ENCODE measurements around the gene STK4.
"Not testable (repeated sequence)": the region's sequence is repeated elsewhere in the genome, so short reads cannot be mapped to it uniquely, and the experiment has no call there.

The STK4 gene

DNA sequence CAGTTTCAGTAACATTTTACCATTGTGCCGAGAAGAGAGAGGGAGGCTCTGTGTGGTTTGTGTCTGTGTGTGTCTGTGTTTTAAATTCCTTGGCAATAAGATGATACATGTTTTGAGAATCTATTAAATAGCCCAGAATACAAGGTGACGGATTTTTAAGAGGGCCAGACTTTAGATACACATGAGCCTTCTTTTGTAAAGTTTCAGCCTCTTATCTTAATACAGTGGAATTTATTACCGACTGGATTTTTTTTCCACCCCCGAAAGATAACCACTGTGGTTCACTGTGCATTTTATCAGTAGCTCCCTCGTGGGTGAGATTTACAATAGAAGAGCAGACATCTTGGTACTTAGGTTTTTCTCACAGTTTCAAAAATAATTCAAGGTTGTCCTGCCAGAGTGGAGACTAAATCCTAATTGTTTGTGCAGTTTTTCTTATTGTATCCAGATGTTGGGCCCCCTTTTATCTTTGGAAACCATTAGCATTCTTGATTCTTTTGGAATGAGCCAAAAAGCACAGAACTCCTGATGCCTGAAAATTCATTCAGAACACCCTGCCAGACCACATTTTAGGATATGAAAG, 49.9 kb downstream of the STK4 start:
- Histone ChIP-seq H3K4me3 (no peak overlapping the region), H3K27ac (no peak overlapping the region)
- TF ChIP-seq, protein P1, sequence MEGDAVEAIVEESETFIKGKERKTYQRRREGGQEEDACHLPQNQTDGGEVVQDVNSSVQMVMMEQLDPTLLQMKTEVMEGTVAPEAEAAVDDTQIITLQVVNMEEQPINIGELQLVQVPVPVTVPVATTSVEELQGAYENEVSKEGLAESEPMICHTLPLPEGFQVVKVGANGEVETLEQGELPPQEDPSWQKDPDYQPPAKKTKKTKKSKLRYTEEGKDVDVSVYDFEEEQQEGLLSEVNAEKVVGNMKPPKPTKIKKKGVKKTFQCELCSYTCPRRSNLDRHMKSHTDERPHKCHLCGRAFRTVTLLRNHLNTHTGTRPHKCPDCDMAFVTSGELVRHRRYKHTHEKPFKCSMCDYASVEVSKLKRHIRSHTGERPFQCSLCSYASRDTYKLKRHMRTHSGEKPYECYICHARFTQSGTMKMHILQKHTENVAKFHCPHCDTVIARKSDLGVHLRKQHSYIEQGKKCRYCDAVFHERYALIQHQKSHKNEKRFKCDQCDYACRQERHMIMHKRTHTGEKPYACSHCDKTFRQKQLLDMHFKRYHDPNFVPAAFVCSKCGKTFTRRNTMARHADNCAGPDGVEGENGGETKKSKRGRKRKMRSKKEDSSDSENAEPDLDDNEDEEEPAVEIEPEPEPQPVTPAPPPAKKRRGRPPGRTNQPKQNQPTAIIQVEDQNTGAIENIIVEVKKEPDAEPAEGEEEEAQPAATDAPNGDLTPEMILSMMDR (IDR thresholded peaks at IDR 0.05): no peak
- no peak for DNase-seq (ENCODE audit: low spot score)

DNA sequence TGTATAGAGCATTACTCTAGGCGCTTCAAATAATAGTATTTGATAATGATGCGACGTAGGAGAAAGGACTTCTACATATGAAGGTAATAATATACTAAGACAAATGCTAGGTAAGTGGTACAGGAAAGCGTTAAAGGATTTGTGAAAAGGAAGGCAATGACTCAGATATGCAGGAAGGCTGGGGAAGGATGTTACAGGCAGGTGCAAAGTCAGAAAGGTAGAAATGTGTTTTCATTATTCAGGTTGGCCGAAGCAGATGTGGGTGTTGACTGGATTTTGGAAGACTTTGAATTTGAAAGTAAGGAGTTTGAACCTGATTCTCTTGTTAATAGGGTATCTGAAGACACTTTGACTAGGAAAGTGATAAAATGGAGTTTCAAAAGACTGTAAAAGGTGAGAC, 51.0 kb downstream of the STK4 start:
- H3K4me3 ChIP-seq: no peak overlapping the region
- TF ChIP-seq, protein P1 (IDR thresholded peaks at IDR 0.05): no peak
- no peak for DNase-seq (ENCODE audit: low spot score)
- no peak overlapping the region for H3K27ac ChIP-seq

DNA sequence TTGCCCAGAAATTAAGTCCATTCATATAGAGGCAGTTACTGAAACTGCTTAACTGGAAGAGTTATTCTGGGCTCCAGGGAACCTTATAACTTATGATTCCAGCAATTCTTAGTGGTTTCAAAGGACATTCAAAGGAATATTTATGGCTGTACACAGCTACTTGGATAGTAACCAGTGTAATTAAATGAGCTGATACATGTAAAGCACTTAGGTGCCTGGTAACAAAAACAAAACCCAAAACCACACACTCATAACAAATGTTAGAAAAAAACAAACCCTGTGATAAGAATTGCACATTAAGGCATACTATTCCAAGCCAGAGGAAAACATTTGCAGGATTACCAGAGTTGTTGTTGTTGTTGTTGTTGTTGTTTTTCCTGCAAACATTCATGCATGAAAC, 51.5 kb downstream of the STK4 start:
- Histone ChIP-seq H3K4me3 (no peak overlapping the region), H3K27ac (no peak overlapping the region)
- TF ChIP-seq, protein P1 (IDR thresholded peaks at IDR 0.05): no peak
- DNase-seq (ENCODE audit: low spot score): no peak

DNA sequence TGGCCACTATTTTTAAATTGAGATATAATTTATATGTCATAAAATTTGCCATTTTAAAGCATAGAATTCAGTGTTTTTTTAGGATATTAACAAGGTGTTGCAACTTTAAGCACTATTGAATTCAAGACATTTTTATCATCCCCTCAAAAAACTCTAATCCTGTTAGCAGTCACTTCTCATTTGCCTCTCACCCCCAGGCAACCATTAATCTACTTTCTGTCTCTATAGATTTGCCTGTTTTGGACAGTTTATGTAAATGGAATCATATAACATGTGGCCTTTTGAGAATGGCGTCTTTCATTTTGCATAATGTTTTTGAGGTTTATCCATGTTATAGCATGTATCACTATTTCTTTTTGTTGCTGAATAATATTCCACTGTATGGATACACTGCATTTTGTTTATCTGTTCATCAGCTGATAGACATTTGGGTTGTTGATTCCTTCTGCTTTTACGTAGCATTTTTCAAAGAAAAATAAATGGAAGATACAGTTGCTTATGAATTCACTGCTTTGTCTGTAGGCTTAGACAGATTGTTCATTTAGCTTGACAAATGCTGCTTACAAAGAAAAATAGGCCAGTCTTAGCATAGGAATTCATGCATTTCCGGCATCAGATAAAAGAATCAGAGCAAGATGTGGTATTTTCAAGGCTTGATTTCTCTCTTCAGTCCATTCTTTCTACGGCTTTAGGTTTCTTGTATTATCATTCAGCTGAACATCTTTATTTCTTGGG, 52.9 kb downstream of the STK4 start:
- no peak overlapping the region for H3K4me3 ChIP-seq
- TF ChIP-seq, protein P1 (IDR thresholded peaks at IDR 0.05): no peak
- no peak for DNase-seq (ENCODE audit: low spot score)
- H3K27ac ChIP-seq: no peak overlapping the region

DNA sequence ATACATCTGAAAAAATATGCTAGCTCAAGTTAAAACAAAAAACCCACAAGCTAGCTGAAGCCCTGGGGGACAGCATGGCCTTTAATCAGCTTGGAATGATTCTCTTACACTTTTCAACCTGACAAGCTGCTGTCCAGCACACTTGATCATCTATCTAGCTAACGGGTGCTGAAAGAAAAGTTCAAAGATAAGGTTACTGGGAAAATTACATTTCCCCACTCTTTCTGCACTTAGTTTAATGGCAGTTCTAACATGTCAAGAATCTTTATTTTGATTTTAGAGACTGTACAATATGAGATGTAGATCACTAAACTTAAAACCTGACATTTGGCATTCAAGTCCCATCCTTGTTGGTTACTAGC, 53.4 kb downstream of the STK4 start:
- TF ChIP-seq, protein P1 (IDR thresholded peaks at IDR 0.05): no peak
- H3K27ac ChIP-seq: no peak overlapping the region
- no peak overlapping the region for H3K4me3 ChIP-seq
- DNase-seq (ENCODE audit: low spot score): no peak

DNA sequence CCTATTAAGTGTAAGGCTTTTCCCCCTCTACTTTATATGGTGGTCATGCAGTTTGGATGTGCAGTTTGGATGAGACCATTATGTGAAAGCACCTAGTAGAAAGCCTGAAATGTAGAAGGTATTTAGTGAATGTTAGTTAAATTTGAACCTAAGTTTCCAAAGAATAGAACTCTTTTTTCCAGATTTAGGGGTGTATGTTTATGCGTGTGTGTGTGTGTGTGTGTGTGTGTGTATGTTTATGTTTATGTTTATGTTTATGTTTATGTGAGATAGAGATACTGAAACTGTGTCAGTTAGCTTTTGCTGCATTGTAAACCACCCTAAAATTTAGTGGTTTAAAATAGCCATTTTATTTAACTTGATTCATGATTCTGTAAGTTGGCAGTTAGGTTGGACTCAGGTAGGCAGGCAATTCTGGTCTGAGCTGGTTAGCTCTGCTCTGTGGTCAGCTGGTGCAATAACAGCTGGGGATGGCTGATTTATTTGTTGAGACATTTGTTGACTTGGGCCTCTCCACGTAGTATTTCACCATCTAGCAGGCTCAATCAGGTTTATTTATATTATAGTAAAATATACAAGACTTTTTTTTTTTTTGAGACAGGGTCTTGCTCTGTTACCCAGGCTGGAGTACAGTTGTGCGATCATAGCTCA, 54.0 kb downstream of the STK4 start:
- Histone ChIP-seq H3K27ac (no peak overlapping the region), H3K4me3 (no peak overlapping the region)
- no peak for DNase-seq (ENCODE audit: low spot score)
- TF ChIP-seq, protein P1 (IDR thresholded peaks at IDR 0.05): no peak

DNA sequence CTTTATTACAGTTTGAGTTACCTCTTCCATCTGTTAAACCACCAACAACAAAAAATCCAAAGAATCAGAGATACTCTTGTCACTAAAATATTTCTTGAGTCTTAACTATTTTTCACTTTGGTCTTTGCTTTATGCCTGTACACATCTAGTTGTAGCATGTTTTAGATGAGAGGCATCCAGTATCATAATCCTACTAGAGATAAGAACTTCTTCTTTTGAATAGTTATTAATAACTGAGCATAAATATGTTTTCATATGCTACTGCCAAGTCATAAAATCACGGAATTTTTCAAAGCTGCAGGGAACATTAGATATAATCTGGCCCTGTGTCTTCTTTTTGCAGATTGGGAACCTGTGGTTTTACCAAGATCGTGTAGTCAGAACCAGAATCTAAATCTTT, 55.3 kb downstream of the STK4 start:
- no peak for DNase-seq (ENCODE audit: low spot score)
- Histone ChIP-seq H3K27ac (no peak overlapping the region), H3K4me3 (no peak overlapping the region)
- TF ChIP-seq, protein P1 (IDR thresholded peaks at IDR 0.05): no peak

DNA sequence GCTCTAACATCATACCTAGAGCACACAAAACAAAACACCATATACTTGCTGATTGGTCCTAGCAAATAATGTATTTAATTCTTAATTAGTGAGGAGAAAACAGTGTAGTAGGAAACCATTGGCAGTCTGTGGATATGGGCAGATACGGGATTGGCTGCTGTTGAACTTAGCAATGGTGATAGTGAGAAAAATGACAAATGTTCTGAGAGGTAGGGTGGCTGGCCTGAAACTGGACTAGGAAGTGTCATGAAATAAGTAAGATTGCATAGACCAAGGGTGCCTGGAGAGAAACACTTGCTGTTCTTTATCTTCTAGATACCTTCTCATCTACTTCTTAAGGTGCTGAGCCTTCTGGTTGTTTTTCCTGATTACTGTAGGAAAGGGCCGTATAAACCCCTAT, 56.8 kb downstream of the STK4 start:
- H3K4me3 ChIP-seq; H3K27ac ChIP-seq; DNase-seq (ENCODE audit: low spot score): not testable (repeated sequence)

Data from coronary artery (tissue), 2 donors.